ENCODE measurements around the gene ARHGEF33.

The ARHGEF33 gene

GRCh38 chr2:38898256-38898655 lies 8.6 kb downstream of the ARHGEF33 start:
- H3K27ac ChIP-seq = no peak overlapping the region
- no peak overlapping the region for H3K4me3 ChIP-seq (ENCODE audit: low read depth, low read length)
- no peak for DNase-seq
- H3K9me3 ChIP-seq (ENCODE audit: severe bottlenecking) = no peaks in the 10 kb centered on the region
- no peak for TF ChIP-seq CTCF (IDR thresholded peaks at IDR 0.05; ENCODE audit: low read depth, low read length)
- H3K36me3 ChIP-seq = no peaks in the 10 kb centered on the region
- H3K27me3 ChIP-seq (ENCODE audit: insufficient read depth, low read depth, severe bottlenecking) = no peaks in the 10 kb centered on the region

GRCh38 chr2:38900726-38901125 lies 11.1 kb downstream of the ARHGEF33 start:
- Histone ChIP-seq H3K36me3 (no peaks in the 10 kb centered on the region), H3K4me3 (ENCODE audit: low read depth, low read length) (no peak overlapping the region), H3K27me3 (ENCODE audit: insufficient read depth, low read depth, severe bottlenecking) (no peaks in the 10 kb centered on the region), H3K27ac (no peak overlapping the region), H3K9me3 (ENCODE audit: severe bottlenecking) (no peaks in the 10 kb centered on the region)
- no peak for DNase-seq
- TF ChIP-seq CTCF (IDR thresholded peaks at IDR 0.05; ENCODE audit: low read depth, low read length) = no peak

DNA sequence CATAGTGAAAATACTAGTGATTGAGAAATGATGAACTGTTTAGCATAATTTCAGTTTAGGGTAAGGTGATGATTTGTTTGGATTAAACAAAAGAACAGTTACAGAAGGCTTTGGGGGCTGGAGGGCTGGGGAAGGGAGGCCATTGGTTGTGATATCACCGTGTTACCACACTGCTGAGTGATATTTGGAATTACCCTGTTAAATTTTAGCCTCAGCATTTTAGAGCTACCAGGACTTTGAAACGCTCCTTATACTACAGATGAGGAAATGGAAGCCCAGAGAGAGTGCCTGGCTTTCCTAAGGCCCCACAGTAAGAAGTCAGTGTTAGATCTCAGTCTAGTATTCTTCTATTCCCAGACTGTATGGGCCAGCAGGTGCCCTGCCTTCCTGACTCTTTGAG lies 15.6 kb downstream of the ARHGEF33 start:
- no peaks in the 10 kb centered on the region for H3K27me3 ChIP-seq (ENCODE audit: insufficient read depth, low read depth, severe bottlenecking)
- H3K36me3 ChIP-seq = no peaks in the 10 kb centered on the region
- TF ChIP-seq CTCF (IDR thresholded peaks at IDR 0.05; ENCODE audit: low read depth, low read length) = no peak
- H3K4me3 ChIP-seq (ENCODE audit: low read depth, low read length) = no peak overlapping the region
- no peak overlapping the region for H3K27ac ChIP-seq
- DNase-seq = no peak
- H3K9me3 ChIP-seq (ENCODE audit: severe bottlenecking) = no peaks in the 10 kb centered on the region

- H3K9me3 ChIP-seq (ENCODE audit: severe bottlenecking) = no peaks in the 10 kb centered on the region
- TF ChIP-seq CTCF (IDR thresholded peaks at IDR 0.05; ENCODE audit: low read depth, low read length) = no peak
- H3K27me3 ChIP-seq (ENCODE audit: insufficient read depth, low read depth, severe bottlenecking) = no peaks in the 10 kb centered on the region
- no peak for DNase-seq
- no peak overlapping the region for H3K27ac ChIP-seq
- H3K4me3 ChIP-seq (ENCODE audit: low read depth, low read length) = no peak overlapping the region
- no peaks in the 10 kb centered on the region for H3K36me3 ChIP-seq
Measured at GRCh38 chr2:38907242-38907641, 17.6 kb downstream of the ARHGEF33 start.

DNA sequence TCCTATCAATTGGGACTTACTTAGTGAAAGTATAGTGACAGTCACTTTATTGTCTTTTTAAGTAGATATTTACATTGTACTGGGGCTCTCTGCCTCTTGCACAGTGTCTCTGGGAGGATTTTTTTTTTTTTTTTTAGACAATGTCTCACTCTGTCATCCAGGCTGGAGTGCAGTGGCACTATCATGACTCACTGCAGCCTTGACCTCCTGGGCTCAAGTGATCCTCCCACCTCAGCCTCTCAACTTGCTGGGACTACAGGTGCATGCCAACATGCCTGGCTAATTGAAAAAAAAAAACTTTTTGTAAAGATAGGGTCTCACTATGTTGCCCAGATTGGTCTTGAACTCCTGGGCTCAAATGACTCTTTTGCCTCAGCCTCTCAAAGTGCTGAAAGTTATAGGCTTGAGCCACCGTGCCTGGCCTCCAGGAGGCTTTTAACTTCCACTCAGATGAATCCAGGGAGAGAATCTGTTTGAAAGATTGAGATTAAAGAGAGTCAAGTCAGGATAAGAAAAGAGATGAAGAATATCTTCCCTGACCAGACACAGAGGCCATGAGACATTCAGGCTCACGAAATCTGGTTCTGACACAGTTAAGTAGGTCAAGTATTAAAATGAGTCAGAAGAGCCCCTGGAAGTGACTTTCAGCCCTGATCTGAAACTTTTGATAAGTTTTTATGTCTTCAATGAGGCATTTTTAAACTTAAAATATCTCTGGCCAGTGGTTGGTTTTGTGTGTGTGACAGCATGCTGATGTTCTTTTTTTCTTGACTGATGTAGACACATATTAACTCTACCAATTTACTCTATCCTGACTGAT lies 18.3 kb downstream of the ARHGEF33 start:
- no peaks in the 10 kb centered on the region for H3K9me3 ChIP-seq (ENCODE audit: severe bottlenecking)
- no peak overlapping the region for H3K4me3 ChIP-seq (ENCODE audit: low read depth, low read length)
- H3K27me3 ChIP-seq (ENCODE audit: insufficient read depth, low read depth, severe bottlenecking) = no peaks in the 10 kb centered on the region
- no peak for DNase-seq
- H3K27ac ChIP-seq = no peak overlapping the region
- no peaks in the 10 kb centered on the region for H3K36me3 ChIP-seq
- no peak for TF ChIP-seq CTCF (IDR thresholded peaks at IDR 0.05; ENCODE audit: low read depth, low read length)

DNA sequence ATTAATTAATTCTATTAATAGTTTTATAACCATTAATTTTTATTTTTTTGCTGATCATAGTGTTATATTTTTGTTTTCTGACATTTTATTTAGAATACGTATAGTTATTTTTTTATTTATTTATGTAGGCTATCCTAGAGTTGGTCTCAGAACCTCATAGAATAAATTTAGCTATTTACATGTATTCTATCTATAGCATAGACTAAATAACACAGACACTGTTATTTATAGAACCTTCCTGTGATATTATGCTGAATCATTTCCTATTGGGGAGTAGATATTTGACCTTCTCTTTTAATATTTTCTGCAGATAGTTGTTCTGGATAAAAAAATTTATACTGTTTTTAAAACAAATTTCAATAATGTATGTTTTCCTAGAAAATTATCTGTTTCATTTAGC lies 20.2 kb downstream of the ARHGEF33 start:
- no peak for DNase-seq
- Histone ChIP-seq H3K27me3 (ENCODE audit: insufficient read depth, low read depth, severe bottlenecking) (no peaks in the 10 kb centered on the region), H3K36me3 (no peaks in the 10 kb centered on the region), H3K27ac (no peak overlapping the region), H3K9me3 (ENCODE audit: severe bottlenecking) (no peaks in the 10 kb centered on the region), H3K4me3 (ENCODE audit: low read depth, low read length) (no peak overlapping the region)
- no peak for TF ChIP-seq CTCF (IDR thresholded peaks at IDR 0.05; ENCODE audit: low read depth, low read length)

Measured in WERI-Rb-1 (cell line).